ENCODE results near the gene PRMT5.

The PRMT5 gene

DNA sequence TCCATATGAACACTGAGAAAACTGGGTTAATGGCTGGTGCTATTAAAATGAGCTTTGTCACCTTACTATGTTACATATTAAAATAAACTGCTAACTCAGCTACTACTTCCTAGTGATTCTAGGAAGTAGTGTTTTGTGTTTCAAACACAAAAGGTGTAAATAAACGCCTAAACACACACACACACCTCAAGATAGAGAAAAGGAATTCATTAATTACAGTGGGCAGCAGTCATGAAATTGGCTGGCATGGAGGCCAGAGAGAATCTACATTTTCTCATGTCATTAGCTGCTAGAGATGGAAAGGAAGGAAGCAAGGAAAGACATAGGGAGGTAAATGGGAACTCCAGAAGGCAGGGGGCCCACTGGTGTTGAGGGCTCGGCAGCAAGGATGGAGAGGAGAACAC lies 787 bp upstream of the PRMT5 start:
- TF ChIP-seq, protein P1, sequence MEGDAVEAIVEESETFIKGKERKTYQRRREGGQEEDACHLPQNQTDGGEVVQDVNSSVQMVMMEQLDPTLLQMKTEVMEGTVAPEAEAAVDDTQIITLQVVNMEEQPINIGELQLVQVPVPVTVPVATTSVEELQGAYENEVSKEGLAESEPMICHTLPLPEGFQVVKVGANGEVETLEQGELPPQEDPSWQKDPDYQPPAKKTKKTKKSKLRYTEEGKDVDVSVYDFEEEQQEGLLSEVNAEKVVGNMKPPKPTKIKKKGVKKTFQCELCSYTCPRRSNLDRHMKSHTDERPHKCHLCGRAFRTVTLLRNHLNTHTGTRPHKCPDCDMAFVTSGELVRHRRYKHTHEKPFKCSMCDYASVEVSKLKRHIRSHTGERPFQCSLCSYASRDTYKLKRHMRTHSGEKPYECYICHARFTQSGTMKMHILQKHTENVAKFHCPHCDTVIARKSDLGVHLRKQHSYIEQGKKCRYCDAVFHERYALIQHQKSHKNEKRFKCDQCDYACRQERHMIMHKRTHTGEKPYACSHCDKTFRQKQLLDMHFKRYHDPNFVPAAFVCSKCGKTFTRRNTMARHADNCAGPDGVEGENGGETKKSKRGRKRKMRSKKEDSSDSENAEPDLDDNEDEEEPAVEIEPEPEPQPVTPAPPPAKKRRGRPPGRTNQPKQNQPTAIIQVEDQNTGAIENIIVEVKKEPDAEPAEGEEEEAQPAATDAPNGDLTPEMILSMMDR (conservative IDR thresholded peaks at IDR 0.05; ENCODE audit: low read depth, low read length) = no peak
- no peak for DNase-seq (ENCODE audit: low read depth)
- H3K4me3 ChIP-seq (ENCODE audit: low read length) = peak overlapping the region; percentile 99

DNA sequence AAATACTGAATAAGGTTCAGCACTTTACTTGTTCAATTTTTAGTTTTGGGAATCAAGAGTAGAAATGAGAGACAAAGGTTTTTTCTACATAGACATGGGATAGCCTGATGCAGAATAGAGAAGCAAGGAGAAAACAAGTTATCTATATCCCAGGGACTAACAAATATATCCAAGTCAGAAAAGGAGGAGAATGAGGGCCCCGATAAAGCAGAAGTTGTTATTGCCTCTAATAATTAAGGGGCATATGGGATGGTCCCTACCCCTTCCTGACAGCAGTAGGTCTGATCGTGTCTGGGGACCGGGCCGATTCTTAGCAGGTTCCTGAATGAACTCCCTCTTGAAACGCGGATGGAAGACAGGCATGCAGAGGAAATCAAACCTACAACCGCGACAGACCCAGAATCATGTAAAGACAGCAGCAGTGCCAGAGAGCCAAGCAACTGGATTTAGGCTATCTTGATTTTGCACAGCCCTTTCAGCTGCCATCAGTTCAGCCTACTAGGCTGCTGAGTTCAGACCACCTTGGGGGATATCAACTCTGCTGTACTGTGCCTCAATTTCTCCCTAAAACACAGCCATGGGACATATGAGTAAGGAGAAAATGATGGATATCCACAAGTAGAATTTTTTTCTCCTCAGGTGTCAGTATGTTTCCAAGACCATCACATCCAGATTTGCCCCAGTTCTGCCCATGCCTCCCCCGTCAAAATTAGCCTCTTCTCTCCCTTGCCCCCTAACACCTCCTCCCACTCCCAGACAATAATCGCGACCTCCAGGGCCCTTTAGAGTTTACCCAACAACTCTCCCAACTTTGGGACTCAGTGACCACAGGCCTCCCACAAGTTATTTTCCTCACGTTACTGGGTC lies 706 bp downstream of the PRMT5 start:
- peak overlapping the region; percentile 99 for H3K4me3 ChIP-seq (ENCODE audit: low read length)
- no peak for DNase-seq (ENCODE audit: low read depth)
- TF ChIP-seq, protein P1 (conservative IDR thresholded peaks at IDR 0.05; ENCODE audit: low read depth, low read length) = no peak

DNA sequence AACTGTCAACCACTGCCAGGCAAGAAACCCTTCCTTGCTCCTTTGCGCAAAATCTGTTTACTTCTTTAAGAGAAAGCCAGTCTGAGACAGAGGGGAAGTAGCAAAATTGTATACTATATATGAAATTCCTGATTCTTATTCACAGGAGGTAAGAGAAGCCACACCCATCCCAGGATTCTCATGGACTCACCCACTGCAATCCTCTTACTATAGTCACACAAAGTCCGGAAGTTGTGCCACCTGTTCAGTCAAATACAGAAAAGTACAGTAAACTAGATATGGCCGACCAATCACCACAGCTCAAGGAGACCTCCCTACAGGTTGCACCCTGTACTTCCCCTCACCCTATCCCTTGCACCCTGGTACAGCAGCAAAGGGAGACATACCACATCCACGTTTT lies 2.9 kb downstream of the PRMT5 start:
- H3K4me3 ChIP-seq (ENCODE audit: low read length) = no peak overlapping the region
- DNase-seq (ENCODE audit: low read depth) = no peak
- TF ChIP-seq, protein P1 (conservative IDR thresholded peaks at IDR 0.05; ENCODE audit: low read depth, low read length) = no peak

DNA sequence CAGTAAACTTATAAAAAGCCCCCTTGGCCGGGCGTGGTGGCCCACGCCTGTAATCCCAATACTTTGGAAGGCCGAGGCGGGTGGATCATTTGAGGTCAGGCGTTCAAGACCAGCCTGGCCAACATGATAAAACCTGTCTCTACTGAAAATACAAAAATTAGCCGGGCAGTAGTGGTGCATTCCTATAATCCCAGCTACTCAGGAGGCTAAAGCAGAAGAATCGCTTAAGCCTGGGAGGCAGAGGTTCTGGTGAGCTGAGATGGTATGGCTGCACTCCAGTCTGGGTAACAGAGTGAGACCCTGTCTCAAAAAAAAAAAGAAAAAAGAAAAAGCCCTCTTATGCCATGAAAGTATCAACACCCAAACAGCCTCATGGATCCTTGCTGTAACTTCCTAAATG lies 3.7 kb downstream of the PRMT5 start:
- TF ChIP-seq, protein P1 (conservative IDR thresholded peaks at IDR 0.05; ENCODE audit: low read depth, low read length) = no peak
- DNase-seq (ENCODE audit: low read depth) = no peak

DNA sequence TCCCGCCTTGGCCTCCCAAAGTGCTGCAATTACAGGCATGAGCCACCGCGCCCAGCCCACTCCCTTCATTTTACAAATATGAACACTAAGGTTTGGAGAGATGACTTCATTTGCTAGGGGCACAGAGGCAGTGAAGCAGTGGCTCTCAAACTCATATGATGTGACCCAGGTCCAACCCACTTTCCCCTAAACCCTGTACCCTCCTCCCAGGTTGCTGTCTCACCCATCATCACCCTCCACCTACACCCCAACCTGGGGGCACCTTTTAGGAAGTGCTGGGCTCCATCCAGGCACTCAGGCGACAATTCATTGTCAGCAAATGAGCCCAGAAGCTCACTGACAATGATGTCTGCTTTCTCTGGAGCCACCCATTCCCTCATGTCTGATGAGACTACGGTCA lies 5.4 kb downstream of the PRMT5 start:
- no peak for DNase-seq (ENCODE audit: low read depth)
- TF ChIP-seq, protein P1 (conservative IDR thresholded peaks at IDR 0.05; ENCODE audit: low read depth, low read length) = no peak
- H3K4me3 ChIP-seq (ENCODE audit: low read length) = no peak overlapping the region

More for the DNA sequence above, 3.7 kb downstream of the PRMT5 start:
- H3K4me3 ChIP-seq (ENCODE audit: low read length) = no peak overlapping the region

DNA sequence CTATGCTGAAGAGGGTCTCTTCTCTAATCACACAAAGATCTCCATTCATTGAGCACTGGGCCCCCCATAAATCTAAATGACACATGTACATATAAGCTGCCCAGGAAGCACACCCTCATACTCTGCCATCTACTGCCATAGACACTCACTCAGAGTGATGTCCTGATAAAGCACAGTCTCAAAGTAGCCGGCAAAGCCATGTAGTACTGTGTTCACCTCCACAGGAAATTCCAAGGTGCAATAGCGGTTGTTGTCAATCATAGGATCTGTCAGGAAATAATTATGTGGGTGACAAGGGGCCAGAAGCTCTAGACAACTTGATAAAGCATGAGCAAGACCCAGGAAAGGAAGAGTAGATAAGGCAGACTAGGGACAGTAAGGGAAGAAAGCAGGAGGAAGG lies 6.9 kb downstream of the PRMT5 start:
- TF ChIP-seq, protein P1 (conservative IDR thresholded peaks at IDR 0.05; ENCODE audit: low read depth, low read length) = no peak
- DNase-seq (ENCODE audit: low read depth) = no peak
- no peak overlapping the region for H3K4me3 ChIP-seq (ENCODE audit: low read length)

DNA sequence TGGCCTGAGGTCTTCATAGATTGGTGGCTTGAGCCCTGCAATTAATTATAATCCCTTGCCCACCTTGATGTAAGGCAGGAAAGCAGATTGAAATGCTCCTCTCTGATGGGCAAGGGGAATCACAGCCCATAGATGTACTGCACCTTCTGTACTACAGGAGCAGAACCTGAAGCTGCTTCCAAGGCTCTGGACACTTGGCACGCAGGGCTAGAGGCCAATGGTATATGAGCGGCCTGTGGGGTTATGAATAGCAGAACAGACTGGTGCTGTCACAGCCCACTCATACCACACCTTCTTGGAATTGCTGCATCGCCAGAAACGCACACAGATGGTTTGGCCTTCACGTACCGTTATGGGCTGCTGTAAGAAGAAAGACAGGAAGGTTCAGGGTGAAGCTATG lies 8.5 kb downstream of the PRMT5 start:
- TF ChIP-seq, protein P1 (conservative IDR thresholded peaks at IDR 0.05; ENCODE audit: low read depth, low read length) = no peak
- no peak for DNase-seq (ENCODE audit: low read depth)
- H3K4me3 ChIP-seq (ENCODE audit: low read length) = no peak overlapping the region

Data from retinal pigment epithelial cell (primary cell).